Measurements from ENCODE around the gene TNFRSF19.

- TF ChIP-seq, protein P1, sequence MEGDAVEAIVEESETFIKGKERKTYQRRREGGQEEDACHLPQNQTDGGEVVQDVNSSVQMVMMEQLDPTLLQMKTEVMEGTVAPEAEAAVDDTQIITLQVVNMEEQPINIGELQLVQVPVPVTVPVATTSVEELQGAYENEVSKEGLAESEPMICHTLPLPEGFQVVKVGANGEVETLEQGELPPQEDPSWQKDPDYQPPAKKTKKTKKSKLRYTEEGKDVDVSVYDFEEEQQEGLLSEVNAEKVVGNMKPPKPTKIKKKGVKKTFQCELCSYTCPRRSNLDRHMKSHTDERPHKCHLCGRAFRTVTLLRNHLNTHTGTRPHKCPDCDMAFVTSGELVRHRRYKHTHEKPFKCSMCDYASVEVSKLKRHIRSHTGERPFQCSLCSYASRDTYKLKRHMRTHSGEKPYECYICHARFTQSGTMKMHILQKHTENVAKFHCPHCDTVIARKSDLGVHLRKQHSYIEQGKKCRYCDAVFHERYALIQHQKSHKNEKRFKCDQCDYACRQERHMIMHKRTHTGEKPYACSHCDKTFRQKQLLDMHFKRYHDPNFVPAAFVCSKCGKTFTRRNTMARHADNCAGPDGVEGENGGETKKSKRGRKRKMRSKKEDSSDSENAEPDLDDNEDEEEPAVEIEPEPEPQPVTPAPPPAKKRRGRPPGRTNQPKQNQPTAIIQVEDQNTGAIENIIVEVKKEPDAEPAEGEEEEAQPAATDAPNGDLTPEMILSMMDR (IDR thresholded peaks at IDR 0.05) = no peak
- TF ChIP-seq POLR2AphosphoS5 (IDR thresholded peaks at IDR 0.05) = no peak
- no peak for TF ChIP-seq POLR2A (IDR thresholded peaks at IDR 0.05)
Observed at GRCh38 chr13:23608138-23608537, 37.9 kb downstream of the TNFRSF19 start.

Measured in prostate gland (tissue), 2 donors.